CD8-positive, alpha-beta memory T cell (primary cell): Measurements from ENCODE around the gene CKAP5. TPM values are rescaled to one million over a fixed set of nuclear protein-coding genes. Genes with fewer than 3 reads are reported as not detected.

ENCODE experiments used
- CTCF ChIA-PET: fragments of 350-600 bp; sonication (Branson Sonifier 250); formaldehyde crosslinking; loops from one replicate; lab custom pipeline; 2021; ENCODE audit warnings: antibody characterized with exemption; lab: Charles Lee
- POLR2A ChIA-PET: fragments of 350-600 bp; sonication (Branson Sonifier 250); formaldehyde crosslinking; loops from one replicate; lab custom pipeline; 2021; ENCODE audit warnings: antibody characterized with exemption; lab: Charles Lee
- DNase-seq, 5 donors: peaks; one replicate each; pipeline versions ENCODE4 v3.0.0 to v3.0.0-alpha.2; 2020 to 2022; ENCODE audit warnings: mixed read lengths in 1 of 5
- H3K27ac ChIP-seq: one replicate; pipeline ENCODE4 v1.7.0; 2013; ENCODE audit warnings: low read depth, mild to moderate bottlenecking, low read length, moderate library complexity
- H3K27me3 ChIP-seq: 2 replicates; pipeline ENCODE4 v1.7.0; 2013; ENCODE audit warnings: low read length, mild to moderate bottlenecking; ENCODE audit not compliant: insufficient read depth, poor library complexity, severe bottlenecking
- H3K36me3 ChIP-seq: 2 replicates; pipeline ENCODE4 v1.7.0; 2013; ENCODE audit warnings: mild to moderate bottlenecking, low read length, moderate library complexity; ENCODE audit not compliant: insufficient read depth
- H3K4me1 ChIP-seq: 2 replicates; pipeline ENCODE4 v1.7.0; 2013; ENCODE audit warnings: mild to moderate bottlenecking, low read length, moderate library complexity; ENCODE audit not compliant: insufficient read depth
- H3K4me3 ChIP-seq: 2 replicates; pipeline ENCODE4 v1.7.0; 2013; ENCODE audit warnings: mild to moderate bottlenecking, low read length
- H3K9me3 ChIP-seq: 2 replicates; pipeline ENCODE4 v1.7.0; 2013; ENCODE audit warnings: mild to moderate bottlenecking, low read length
- H3K27ac Mint-ChIP-seq, 8 donors: one replicate each; pipeline ENCODE4 v1.8.0; 2020 to 2021; ENCODE audit warnings: mixed read lengths in 8 of 8, mild to moderate bottlenecking in 6 of 8, inconsistent platforms in 3 of 8, moderate library complexity in 3 of 8
- H3K27me3 Mint-ChIP-seq, 2 donors: one replicate each; pipeline ENCODE4 v1.8.0; 2020 to 2021; ENCODE audit warnings: mixed read lengths in 2 of 2, mild to moderate bottlenecking in 1 of 2, moderate library complexity in 1 of 2
- H3K36me3 Mint-ChIP-seq, 3 donors: one replicate each; pipeline ENCODE4 v1.8.0; 2020 to 2021; ENCODE audit warnings: mixed read lengths in 3 of 3, inconsistent platforms in 1 of 3, mild to moderate bottlenecking in 1 of 3
- H3K4me1 Mint-ChIP-seq, 3 donors: one replicate each; pipeline ENCODE4 v1.8.0; 2020 to 2021; ENCODE audit warnings: mixed read lengths in 3 of 3, inconsistent platforms in 1 of 3, mild to moderate bottlenecking in 1 of 3
- H3K4me3 Mint-ChIP-seq, 7 donors: one replicate each; pipeline ENCODE4 v1.8.0; 2020 to 2021; ENCODE audit warnings: mixed read lengths in 7 of 7, mild to moderate bottlenecking in 6 of 7, moderate library complexity in 4 of 7, inconsistent platforms in 2 of 7
- H3K9me3 Mint-ChIP-seq, 5 donors: one replicate each; pipeline ENCODE4 v1.8.0; 2020 to 2022; ENCODE audit warnings: mixed read lengths in 5 of 5, mild to moderate bottlenecking in 3 of 5, moderate library complexity in 2 of 5, inconsistent platforms in 1 of 5
- polyA plus RNA-seq: library from polyadenylated mRNA; unstranded; fragments of 300-500 nt; fragmentation: Illumina TruSeq; gene quantifications from one replicate; pipeline ENCODE4 v1.2.3, GENCODE V29; 2021
- total RNA-seq, 2 experiments: library from RNA; stranded (reverse); gene quantifications; one replicate each; pipeline ENCODE4 v1.2.3, GENCODE V29; 2021

CKAP5 gene
- total and polyA plus RNA-seq, 3 experiments from 2014 or later = 14.2 to 127 (median 114) TPM

DNA sequence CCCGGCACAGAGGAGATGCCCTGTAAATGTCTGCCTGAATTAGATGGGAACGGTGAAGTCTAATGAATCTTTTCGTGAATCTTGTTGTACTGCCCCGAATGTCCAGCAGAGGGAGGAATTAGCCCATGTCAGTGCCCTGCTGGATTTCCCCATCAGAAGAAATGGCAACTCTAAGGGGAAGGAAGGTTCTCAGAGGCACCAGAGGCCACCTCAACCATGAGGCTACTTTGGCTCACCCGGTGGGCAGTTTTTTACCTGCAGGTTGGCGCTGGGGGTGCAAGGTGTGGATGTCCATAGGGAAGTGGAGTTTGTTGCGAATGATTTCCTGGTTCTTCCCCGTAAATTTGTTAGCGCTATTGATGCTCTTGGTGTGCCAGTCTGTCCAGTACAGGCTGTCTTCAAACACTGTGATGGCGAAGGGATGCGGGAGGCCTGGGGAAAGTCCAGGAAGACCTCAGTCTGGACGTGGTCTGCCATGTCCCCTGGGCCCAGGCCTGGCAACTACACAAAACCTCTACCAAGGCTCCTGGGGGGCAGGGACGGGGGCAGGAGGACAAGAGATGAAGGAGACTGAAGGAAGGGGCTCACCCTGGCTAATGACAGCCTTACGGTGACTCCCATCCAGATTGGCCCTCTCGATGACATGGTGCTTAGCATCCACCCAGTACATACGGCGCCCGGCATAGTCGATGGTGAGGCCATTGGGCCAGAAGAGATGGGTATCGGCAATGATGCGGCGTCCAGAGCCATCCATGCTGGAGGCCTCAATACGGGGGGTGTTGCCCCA is 43.8 kb upstream of the CKAP5 start:
- DNase-seq = peak; percentile 55 to 76 (median 61)
- H3K4me3 Mint-ChIP-seq = no peak overlapping the region
- Histone ChIP-seq H3K27me3 (no peaks in the 10 kb centered on the region), H3K36me3 (no peaks in the 10 kb centered on the region), H3K9me3 (no peaks in the 10 kb centered on the region), H3K27ac (no peak overlapping the region), H3K4me1 (no peaks in the 10 kb centered on the region), H3K4me3 (no peak overlapping the region)
- ChIA-PET CTCF (interaction anchor here (1.0 to 2.9 kb wide), 4 partner anchors 8 to 270 kb away, joined by 3 to 11 read pairs (median 4); no protein-coding TSS in a partner anchor), POLR2A (no interaction called here)
- H3K27me3 Mint-ChIP-seq = peaks cover 4 to 5% of the 10 kb centered on the region in 2 donors
- H3K9me3 Mint-ChIP-seq = no peaks in the 10 kb centered on the region
- H3K4me1 Mint-ChIP-seq = peaks cover 0 to 3% (median 0%) of the 10 kb centered on the region in 3 donors
- no peak overlapping the region for H3K27ac Mint-ChIP-seq
- H3K36me3 Mint-ChIP-seq = no peaks in the 10 kb centered on the region

DNA sequence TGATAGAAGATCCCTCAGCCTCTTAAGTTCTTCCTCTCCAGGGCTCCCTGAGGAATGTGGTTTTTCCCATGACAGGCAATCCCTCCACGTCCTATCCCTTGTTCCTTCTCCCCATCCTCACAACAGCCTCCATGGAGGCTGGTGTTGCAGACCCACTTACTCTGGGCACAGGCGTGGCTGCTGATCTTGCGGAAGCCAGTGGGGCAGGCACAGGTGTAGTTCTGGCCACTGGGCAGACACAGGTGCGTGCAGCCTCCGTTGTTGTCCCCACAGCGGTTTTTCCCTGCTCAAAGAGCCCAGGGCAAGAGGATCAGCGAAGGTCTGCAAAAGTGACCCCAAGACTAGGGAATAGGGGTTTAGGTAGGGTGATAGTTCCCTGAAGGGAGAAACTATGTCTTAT is 43.2 kb upstream of the CKAP5 start:
- no peak overlapping the region for H3K4me3 ChIP-seq
- no peaks in the 10 kb centered on the region for H3K9me3 Mint-ChIP-seq
- no peaks in the 10 kb centered on the region for H3K36me3 ChIP-seq
- no peaks in the 10 kb centered on the region for H3K4me1 ChIP-seq
- H3K4me3 Mint-ChIP-seq = no peak overlapping the region
- H3K27me3 ChIP-seq = no peaks in the 10 kb centered on the region
- no peaks in the 10 kb centered on the region for H3K36me3 Mint-ChIP-seq
- ChIA-PET POLR2A (no interaction called here), CTCF (interaction anchor here (1.0 to 4.1 kb wide), 2 partner anchors 264 to 266 kb away, joined by 3 to 17 read pairs; no protein-coding TSS in a partner anchor)
- H3K27me3 Mint-ChIP-seq = peaks cover 4 to 5% of the 10 kb centered on the region in 2 donors
- peaks cover 0 to 3% (median 0%) of the 10 kb centered on the region in 3 donors for H3K4me1 Mint-ChIP-seq
- H3K27ac ChIP-seq = no peak overlapping the region
- no peak overlapping the region for H3K27ac Mint-ChIP-seq
- no peak for DNase-seq
- no peaks in the 10 kb centered on the region for H3K9me3 ChIP-seq

DNA sequence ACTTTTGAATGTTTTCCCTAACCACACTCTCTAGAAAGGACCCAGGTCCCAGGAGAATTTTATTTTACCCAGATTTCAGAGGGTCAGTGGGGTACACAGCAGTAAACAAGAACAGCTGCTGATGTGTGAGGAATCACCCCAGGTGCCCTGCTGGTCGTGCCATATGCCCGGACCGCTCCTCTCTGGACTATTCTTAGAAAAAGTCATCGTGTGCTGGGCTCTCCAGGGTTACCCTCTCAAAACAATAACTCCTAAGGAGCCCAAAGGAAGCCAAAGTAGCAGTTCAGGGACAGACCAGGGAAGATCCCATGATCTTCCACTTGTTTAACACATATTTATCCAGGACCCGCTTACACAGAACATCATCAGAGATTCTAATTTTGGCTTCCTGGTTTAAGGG is 42.6 kb upstream of the CKAP5 start:
- Mint-ChIP-seq H3K36me3 (no peaks in the 10 kb centered on the region), H3K4me1 (peaks cover 0 to 3% (median 0%) of the 10 kb centered on the region in 3 donors), H3K27ac (no peak overlapping the region), H3K27me3 (peaks cover 8 to 10% of the 10 kb centered on the region in 2 donors), H3K9me3 (no peaks in the 10 kb centered on the region), H3K4me3 (no peak overlapping the region)
- ChIA-PET CTCF (interaction anchor here (1.0 to 4.1 kb wide), 2 partner anchors 265 to 267 kb away, joined by 3 to 17 read pairs; no protein-coding TSS in a partner anchor), POLR2A (no interaction called here)
- no peaks in the 10 kb centered on the region for H3K36me3 ChIP-seq
- no peak overlapping the region for H3K4me3 ChIP-seq
- H3K27ac ChIP-seq = no peak overlapping the region
- H3K27me3 ChIP-seq = no peaks in the 10 kb centered on the region
- H3K9me3 ChIP-seq = no peaks in the 10 kb centered on the region
- H3K4me1 ChIP-seq = no peaks in the 10 kb centered on the region
- no peak for DNase-seq

GRCh38 chr11:46886211-46886610 is 40.1 kb upstream of the CKAP5 start:
- no peak overlapping the region for H3K27ac Mint-ChIP-seq
- no peaks in the 10 kb centered on the region for H3K27me3 ChIP-seq
- H3K27ac ChIP-seq = no peak overlapping the region
- H3K36me3 ChIP-seq = no peaks in the 10 kb centered on the region
- H3K4me3 ChIP-seq = no peak overlapping the region
- peaks cover 15 to 16% of the 10 kb centered on the region in 2 donors for H3K27me3 Mint-ChIP-seq
- H3K4me1 ChIP-seq = no peaks in the 10 kb centered on the region
- no peak overlapping the region for H3K4me3 Mint-ChIP-seq
- no peaks in the 10 kb centered on the region for H3K9me3 ChIP-seq
- no peak for DNase-seq
- POLR2A ChIA-PET = no interaction called here
- CTCF ChIA-PET = interaction anchor here (0.8 to 4.1 kb wide), 2 partner anchors 10 to 267 kb away, joined by 3 to 17 read pairs; no protein-coding TSS in a partner anchor
- peaks cover 0 to 3% (median 0%) of the 10 kb centered on the region in 3 donors for H3K4me1 Mint-ChIP-seq
- no peaks in the 10 kb centered on the region for H3K36me3 Mint-ChIP-seq
- H3K9me3 Mint-ChIP-seq = no peaks in the 10 kb centered on the region

GRCh38 chr11:46879056-46879585 is 33.0 kb upstream of the CKAP5 start:
- Mint-ChIP-seq H3K27ac (peak overlapping the region in 1 of 8 donors; percentile 51), H3K9me3 (no peaks in the 10 kb centered on the region), H3K36me3 (no peaks in the 10 kb centered on the region), H3K27me3 (peaks cover 14 to 25% of the 10 kb centered on the region in 2 donors), H3K4me1 (no peaks in the 10 kb centered on the region), H3K4me3 (no peak overlapping the region)
- DNase-seq = no peak
- H3K27me3 ChIP-seq = no peaks in the 10 kb centered on the region
- H3K9me3 ChIP-seq = no peaks in the 10 kb centered on the region
- no peaks in the 10 kb centered on the region for H3K36me3 ChIP-seq
- H3K4me1 ChIP-seq = no peaks in the 10 kb centered on the region
- ChIA-PET CTCF (no interaction called here), POLR2A (no interaction called here)
- no peak overlapping the region for H3K27ac ChIP-seq
- no peak overlapping the region for H3K4me3 ChIP-seq

- Mint-ChIP-seq H3K4me1 (no peaks in the 10 kb centered on the region), H3K36me3 (no peaks in the 10 kb centered on the region), H3K4me3 (no peak overlapping the region), H3K9me3 (no peaks in the 10 kb centered on the region), H3K27me3 (peaks cover 9 to 18% of the 10 kb centered on the region in 2 donors), H3K27ac (no peak overlapping the region)
- no peak overlapping the region for H3K4me3 ChIP-seq
- no peak for DNase-seq
- H3K27me3 ChIP-seq = no peaks in the 10 kb centered on the region
- ChIA-PET CTCF (no interaction called here), POLR2A (no interaction called here)
- no peaks in the 10 kb centered on the region for H3K36me3 ChIP-seq
- H3K27ac ChIP-seq = no peak overlapping the region
- H3K9me3 ChIP-seq = no peaks in the 10 kb centered on the region
- no peaks in the 10 kb centered on the region for H3K4me1 ChIP-seq
These were observed 31.5 kb upstream of the CKAP5 start for GRCh38 chr11:46877580-46877979.

- no peak overlapping the region for H3K4me3 Mint-ChIP-seq
- Histone ChIP-seq H3K4me1 (no peaks in the 10 kb centered on the region), H3K27ac (no peak overlapping the region), H3K9me3 (no peaks in the 10 kb centered on the region), H3K36me3 (no peaks in the 10 kb centered on the region), H3K27me3 (no peaks in the 10 kb centered on the region), H3K4me3 (no peak overlapping the region)
- no peak overlapping the region for H3K27ac Mint-ChIP-seq
- no peak for DNase-seq
- no peaks in the 10 kb centered on the region for H3K36me3 Mint-ChIP-seq
- ChIA-PET POLR2A (no interaction called here), CTCF (interaction anchor here (1.9 kb wide), 1 partner anchor 277 kb away, joined by 4 read pairs; no protein-coding TSS in a partner anchor)
- H3K4me1 Mint-ChIP-seq = no peaks in the 10 kb centered on the region
- peaks cover 10 to 19% of the 10 kb centered on the region in 2 donors for H3K27me3 Mint-ChIP-seq
- H3K9me3 Mint-ChIP-seq = no peaks in the 10 kb centered on the region
These were observed 30.4 kb upstream of the CKAP5 start for GRCh38 chr11:46876471-46876870.

GRCh38 chr11:46874586-46874985 is 28.5 kb upstream of the CKAP5 start:
- no peak for DNase-seq
- no peaks in the 10 kb centered on the region for H3K4me1 Mint-ChIP-seq
- no peaks in the 10 kb centered on the region for H3K4me1 ChIP-seq
- H3K27ac Mint-ChIP-seq = no peak overlapping the region
- no peaks in the 10 kb centered on the region for H3K36me3 ChIP-seq
- ChIA-PET CTCF (interaction anchor here (1.9 kb wide), 1 partner anchor 278 kb away, joined by 4 read pairs; no protein-coding TSS in a partner anchor), POLR2A (no interaction called here)
- H3K9me3 Mint-ChIP-seq = no peaks in the 10 kb centered on the region
- no peak overlapping the region for H3K27ac ChIP-seq
- H3K27me3 Mint-ChIP-seq = peaks cover 6 to 21% of the 10 kb centered on the region in 2 donors
- no peaks in the 10 kb centered on the region for H3K27me3 ChIP-seq
- H3K36me3 Mint-ChIP-seq = no peaks in the 10 kb centered on the region
- no peak overlapping the region for H3K4me3 ChIP-seq
- H3K9me3 ChIP-seq = no peaks in the 10 kb centered on the region
- no peak overlapping the region for H3K4me3 Mint-ChIP-seq
